Medulla oblongata (tissue), 1 donor: ENCODE results near the gene COL26A1.

Experiments
- DNase-seq: peaks from one replicate; pipeline ENCODE4 v3.0.0-alpha.2; 2015; ENCODE audit errors: extremely low spot score

Gene COL26A1

DNA sequence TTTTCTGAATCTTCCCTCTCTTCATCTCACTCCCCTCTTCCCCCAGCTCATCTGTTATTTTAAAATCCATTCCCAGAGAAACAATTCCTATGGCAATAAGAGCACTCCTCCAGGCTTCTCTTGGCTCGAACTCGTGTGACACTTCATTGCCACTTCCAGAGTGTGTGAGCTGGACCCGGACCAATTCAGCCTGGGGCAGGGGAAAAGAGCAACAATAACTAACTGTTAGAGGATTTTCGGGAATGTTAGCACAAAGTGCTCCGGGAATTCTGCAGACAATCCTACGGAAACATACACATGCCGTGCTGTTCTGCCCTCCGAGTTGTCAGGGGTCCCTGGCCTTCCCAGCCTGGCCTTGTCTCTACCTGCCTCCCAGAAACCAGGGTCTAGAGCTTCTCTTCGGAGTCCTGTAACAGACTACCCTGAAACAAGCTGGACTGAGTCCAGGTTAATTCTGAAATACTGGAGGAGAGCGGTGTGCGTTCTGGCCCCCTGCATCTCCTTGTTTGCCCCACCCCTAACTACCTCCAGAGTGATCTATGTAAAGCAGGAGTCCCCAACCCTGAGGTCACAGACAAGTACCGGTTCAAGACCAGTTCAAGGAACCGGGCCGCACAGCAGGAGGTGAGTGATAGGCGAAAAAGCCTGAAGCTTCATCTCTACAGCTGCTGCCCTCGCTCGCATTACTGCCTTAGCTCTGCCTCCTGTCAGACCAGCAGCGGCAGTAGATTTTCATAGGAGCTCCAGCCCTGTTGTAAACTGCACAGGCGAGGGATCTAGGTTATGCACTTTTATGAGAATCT lies 11.3 kb downstream of the COL26A1 start:
- peak; percentile 23 for DNase-seq

DNA sequence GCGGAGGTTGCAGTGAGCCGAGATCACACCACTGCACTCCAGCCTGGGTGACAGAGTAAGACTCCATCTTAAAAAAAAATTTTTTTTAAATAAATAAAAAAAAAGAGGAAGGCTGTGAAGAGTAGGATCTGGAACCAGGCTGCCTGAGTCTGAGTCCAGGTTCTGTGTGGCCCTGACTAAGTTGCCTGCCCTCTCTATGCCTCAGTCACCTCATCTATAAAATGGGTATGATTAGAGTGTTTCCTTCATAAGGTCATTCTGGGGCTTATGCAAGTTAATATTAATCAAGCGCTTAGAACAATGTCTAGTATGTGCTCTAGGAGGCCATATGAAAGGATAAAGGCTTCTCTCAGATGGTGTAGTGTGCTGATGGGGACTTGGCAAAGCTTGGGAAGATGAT lies 12.3 kb downstream of the COL26A1 start:
- DNase-seq: no peak

DNA sequence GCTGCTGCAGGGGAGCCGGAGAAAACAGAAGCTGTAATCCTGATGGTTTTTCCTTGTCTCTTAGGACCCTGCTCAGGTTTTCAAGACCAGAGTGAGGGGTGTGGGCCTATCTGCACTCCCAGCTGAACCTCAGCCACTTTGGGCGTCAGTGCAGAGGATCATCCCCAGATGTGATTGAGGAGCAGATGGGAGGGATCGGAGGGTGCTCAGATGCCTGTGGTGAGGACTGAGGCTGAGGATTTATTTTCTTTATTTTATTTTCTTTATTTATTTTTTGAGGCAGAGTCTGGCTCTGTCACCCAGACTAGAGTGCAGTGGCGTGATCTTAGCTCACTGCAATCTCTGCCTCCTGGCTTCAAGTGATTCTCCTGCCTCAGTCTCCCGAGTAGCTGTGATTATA lies 13.9 kb downstream of the COL26A1 start:
- DNase-seq: no peak

DNA sequence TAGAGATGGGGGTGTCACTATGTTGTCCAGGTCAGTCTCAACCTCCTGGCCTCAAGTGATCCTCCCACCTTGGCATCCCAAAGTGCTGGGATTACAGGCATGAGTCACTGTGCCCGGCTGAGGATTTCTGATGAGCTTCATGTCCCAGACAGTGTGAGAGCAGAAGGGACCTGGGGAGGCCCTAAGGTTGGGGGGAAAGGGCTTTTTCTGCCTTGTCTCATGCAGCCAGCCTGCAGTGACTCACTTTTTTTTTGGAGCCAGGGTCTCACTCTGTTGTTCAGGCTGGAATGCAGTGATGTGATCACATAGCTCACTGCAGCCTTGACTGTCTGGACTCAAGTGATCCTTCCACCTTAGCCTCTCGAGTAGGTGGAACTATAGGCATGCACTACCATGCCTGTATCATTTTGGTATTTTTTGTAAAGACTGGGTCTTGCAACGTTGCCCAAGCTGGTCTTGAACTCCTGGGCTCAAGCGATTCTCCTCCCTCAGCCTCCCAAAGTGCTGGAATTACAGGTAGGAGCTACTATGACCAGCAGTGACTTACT lies 14.6 kb downstream of the COL26A1 start:
- DNase-seq: no peak

DNA sequence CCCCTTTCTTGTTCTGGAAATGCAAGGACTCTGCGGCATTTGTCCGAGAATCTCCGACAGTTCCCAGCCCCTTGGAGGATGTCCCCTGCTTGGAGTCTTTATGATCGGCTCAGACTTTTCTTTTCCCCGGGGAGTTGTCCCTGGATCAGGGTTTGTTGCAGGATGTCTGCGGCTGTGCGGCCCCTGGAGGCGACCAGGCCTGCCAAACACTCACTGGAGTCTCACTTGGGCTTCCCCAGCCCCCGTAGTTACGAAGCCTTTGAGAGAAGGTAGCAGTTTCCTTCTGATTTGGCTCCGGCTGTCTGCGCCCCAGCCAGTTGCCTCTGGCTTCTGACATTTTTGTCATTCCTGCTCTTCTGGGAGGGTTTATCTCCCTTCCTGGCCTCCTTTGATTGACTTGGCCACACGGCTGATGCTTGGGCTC lies 16.1 kb downstream of the COL26A1 start:
- DNase-seq: no peak

DNA sequence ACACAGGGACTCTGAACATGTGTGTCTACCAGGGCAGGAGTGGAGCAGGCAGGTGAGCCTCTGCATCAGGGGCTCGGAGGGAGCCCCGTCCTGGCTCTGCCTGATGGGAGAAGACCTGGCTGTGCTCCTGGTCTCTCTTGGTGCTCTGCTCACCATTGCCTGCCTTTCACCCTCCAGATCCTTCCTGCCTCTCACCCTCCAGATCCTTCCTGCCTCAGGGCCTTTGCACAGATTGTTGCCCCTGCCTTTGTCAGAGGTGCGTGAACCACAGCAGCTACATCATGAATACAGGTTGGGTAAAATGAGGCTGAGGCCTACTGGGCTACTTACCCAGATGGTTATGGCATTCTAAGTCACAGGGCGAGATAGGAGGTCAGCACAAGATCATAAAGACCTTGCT lies 16.6 kb downstream of the COL26A1 start:
- DNase-seq: no peak

DNA sequence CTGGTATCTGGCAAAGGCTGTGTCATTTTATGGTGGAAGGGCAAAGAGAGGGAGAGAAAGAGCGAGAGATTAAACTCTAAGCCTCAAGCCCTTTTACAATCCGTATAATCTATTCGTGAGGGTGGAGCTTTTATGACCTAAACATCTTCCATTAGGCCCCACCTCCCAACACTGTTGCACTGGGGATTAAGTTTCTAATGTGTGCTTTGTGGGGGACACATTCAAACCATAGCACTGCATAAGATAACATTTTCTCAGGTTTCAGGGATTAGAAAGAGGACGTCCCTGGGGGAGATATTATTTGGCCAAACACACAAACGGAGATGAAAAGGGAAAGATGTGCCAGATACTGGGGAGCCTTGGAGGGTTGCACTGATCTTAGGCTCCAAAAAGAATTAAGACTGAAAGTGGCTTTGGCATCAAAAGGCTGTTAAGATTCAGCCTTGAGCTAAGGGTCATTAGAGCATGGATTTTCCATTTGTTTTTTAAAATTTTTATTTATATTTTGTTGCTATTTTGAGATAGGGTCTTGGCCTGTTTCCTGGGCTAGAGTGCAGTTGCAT lies 19.0 kb downstream of the COL26A1 start:
- DNase-seq: no peak

DNA sequence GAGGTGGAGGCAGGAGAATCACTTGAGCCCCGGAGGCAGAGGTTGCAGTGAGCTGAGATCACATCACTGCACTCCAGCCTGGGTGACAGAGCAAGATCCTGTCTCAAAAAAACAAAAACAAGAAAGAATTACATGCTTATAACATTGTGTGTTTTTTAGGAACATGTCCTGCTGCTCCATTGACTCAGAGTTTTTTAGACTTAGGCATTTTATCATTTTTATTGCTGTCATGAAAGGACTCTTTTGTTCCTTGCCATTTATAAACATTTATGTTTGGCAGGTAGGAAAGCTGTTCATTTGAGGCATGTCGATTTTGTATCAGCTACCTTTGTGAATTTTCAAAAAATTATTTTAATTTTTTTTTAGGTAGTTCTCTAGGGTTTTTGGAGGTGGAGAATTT lies 20.3 kb downstream of the COL26A1 start:
- no peak for DNase-seq

DNA sequence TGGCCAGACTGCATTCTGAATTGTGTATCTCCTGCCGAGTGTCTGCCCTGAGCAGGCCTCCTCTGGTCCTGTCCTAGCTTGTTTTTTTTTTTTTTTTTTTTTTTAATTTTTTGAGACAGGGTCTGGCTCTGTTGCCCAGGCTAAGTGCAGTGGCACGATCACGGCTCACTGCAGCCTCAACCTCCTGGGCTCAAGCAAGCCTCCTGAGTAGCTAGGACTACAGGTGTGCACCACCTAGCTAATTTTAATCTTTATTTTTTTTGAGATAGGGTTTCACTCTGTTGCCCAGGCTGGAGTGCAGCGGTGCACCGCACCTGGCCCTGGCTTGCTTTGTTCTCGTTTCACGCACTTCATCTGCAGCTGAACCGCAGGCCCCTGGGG lies 23.5 kb downstream of the COL26A1 start:
- no peak for DNase-seq

DNA sequence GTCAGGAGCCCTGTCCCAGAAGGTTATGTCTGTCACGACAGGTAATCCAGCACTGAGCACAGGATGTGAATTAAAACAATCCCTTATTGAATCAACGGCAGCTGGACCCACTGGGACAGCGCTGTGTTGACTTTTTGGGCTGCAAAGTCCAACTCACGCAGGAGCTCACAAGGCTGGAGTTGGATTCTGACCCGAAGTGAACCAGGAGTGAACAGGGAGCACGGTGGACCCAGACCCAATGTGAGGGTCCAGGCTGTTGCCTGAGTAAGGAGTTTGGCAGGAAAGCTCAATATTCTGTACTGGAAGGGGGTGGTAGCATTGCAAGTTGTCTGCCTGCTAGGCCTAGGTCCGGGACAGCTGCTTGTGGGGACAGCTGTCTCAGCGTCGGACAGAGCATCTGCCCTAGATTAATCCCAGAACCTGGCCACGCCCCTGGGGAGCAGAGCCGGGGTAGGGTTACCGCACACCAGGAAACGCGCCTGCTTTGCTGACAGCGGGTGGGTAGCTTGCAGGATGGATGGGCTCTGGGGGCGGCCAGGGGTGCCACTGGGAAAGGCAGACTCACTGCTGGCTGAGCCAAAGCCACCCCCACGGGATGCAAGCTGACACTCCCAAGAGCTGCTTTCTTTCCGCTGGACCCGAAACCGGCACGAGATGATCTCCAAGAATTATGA lies 24.0 kb downstream of the COL26A1 start:
- DNase-seq: no peak

DNA sequence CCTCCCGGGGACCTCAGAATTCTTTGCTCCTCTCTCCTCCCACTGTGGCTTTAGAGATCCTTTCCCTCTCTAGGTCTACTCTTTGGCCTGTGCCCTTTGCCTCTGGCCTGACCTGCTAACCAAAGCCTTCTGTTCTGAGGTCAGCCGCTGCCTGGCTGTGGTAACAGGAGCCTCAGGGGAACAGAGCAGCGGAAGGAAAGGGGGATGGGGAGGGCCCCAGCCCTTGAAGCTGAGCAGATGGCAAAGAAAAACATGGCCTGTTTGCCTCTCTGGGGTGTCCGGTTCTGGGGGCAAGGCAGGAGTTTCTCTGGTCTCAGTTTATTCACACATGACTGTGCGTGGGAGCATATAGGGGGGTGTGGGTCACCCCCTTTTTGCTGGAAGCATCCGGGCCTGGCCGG lies 28.2 kb downstream of the COL26A1 start:
- DNase-seq: no peak

DNA sequence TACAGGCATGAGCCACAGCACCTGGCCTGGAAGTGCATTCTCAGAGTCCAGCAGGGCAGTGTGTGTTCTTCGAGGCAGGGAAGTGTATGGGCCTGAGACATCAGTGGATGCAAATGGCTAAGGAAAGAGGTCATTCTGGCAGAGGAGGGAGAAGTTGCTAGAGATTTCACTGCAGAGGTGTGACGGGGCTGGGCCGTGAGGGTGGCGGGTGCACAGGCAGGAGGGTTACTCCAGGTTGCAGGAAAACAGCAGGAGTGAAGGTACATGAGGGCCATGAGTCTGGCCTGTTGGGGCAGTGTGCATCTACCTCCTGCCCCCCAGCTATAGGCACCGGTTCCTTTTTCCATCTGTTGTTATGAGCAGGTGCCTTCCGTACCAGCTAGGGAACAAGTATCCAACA lies 29.3 kb downstream of the COL26A1 start:
- DNase-seq: no peak

DNA sequence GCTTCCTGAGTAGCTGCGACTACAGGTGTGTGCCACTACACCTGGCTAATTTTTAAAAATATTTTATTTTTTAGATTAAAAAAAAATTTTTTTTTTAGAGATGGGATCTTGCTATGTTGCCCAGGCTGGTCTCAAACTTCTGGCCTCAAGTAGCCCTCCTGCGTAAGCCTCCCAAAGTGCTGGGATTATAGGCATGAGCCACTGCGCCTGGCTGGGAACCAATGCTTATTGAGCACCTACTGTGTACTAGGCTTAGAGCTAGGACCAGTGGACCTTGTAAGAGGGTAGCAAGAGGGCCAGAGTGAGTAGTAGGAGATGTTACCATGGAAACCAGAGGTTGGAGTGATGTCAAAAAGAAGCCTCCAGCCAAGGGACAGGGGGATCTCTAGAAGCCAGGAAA lies 31.2 kb downstream of the COL26A1 start:
- no peak for DNase-seq

DNA sequence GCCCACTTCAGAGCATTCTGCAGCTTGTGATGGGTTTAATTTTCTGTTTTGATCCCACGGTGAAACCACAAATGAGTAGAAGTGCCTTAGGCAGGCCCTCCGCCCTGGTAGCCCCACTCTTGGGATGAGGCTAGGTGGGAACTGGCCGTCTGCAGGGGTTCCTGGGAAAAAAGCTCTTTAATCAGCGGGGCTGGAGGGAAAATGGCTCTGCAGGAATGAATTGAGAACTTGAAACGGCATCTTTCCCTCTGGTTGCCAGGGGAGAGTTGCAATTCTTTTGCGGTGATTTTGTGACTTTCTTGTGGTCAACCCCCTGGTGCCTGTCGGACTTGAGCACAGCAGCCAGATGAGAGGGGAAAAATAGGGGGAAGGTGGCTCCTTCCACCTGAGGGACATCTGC lies 32.7 kb downstream of the COL26A1 start:
- no peak for DNase-seq

DNA sequence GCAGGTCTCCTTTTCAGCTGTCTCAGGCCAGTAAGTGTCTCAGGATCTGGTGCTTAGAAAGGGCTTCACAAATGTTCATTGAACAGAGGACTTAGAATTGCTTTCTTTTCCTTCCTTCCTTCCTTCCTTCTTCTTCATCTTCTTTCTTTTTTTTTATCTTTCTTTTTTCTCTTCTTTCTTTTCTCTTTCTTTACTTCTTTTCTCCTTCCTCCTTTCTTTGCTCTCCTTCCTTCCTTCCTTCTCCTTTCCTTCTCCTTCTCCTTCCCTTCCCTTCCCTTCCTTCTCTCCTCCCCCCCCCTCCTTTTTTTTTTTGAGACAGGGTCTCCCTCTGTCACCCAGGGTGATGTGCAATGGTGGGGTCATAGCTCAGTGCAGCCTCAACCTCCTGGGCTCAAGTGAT lies 34.6 kb downstream of the COL26A1 start:
- DNase-seq: no peak

DNA sequence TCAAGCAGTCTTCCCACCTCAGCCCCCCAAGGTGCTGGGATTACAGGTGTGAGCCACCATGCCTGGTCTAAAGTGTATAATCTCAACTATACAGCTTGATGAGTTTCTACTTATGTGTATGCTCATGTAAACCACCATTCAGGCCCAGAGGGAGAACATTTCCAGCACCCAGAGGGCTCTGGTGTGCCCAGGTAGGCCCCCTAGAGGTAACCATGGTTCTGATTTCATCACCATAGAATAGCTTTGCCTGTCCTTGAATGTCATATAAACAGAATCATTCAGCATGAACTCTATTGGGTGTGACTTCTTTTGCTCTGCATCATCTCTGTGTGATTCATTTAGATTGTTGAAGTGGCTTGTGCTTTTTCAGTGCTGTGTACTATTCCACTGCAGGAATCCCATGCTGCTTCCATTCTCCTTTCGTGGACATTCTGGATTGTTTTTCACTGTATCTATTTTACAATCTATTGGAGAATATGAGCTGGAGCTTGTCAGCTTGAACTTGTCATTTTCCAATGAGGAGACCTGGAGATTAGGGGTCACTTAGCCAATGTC lies 35.2 kb downstream of the COL26A1 start:
- DNase-seq: no peak

DNA sequence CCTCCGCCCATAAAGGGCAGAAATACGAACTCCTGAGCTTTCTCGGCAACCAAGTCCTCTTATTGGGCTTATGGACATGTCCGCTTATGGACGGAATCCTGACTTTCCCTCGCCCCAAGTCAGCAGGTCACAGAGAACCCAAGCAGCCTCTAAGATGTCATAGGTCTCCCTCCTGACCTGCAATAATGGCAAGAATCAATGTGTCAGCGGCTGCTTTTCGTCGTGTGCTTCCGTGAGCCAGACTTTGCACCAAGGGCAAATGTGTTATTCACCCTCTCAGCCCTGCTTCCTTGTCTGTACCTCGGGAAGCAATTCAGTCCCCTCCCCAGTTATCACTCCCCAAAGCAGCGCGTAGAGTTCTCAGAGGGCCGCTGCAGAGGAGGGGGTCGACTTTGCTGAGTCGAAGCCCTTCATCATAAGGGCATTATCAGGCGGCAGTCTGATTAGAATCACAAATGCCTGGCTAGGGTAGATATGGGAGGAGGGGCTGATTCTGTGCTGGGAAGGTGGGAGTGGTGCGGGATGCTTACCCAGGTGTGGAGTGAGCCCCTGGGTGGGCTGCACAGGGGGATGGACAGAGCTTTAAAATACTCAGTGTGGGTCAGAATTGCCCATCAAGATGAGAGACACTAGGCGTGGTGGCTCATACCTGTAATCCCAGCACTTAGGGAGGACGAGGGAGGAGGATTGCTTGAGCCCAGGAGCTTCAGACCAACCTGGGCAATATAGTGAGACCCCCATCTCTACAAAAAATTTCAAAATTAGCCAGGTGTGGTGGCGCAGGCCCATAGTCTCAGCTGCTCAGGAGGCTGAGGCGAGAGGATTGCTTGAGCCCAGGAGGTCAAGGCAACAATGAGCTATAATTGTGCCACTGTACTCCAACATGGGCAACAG lies 36.0 kb downstream of the COL26A1 start:
- DNase-seq: no peak

DNA sequence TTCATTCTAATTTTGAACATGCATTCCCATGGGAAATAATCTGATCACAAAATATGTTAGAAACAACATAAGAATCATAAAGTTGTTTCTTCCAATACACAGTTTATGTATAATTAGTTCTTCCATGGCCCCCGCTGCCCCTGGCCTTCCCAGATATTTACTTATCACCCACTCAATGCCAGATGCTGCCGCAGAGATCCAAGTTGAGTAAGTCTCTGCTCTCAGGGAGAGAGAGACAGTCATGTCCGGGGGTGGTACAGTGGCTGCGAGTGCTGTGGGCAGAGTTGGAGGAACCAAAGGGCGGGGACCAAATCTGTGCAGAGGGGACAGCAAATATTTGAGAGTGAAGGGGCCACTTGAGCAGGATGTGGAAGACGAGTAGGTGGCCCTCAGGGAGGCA lies 37.1 kb downstream of the COL26A1 start:
- no peak for DNase-seq

DNA sequence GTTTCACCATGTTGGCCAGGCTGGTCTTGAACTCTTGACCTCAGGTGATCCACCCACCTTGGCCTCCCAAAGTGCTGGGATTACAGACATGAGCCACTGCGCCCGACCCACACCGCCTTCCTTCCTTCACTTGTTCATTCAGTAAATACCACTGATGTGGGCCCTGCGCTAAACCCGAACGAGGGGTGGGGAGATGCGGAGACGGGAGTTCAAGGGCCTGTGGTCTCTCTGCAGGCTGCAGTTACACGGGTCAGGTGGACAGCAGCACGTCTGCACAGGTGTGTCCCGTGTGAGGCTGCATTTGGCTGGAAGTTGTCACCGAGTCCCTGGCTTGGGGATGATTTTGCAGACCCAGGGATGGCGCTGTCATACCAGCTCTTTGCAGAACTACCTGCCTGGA lies 38.1 kb downstream of the COL26A1 start:
- DNase-seq: no peak

DNA sequence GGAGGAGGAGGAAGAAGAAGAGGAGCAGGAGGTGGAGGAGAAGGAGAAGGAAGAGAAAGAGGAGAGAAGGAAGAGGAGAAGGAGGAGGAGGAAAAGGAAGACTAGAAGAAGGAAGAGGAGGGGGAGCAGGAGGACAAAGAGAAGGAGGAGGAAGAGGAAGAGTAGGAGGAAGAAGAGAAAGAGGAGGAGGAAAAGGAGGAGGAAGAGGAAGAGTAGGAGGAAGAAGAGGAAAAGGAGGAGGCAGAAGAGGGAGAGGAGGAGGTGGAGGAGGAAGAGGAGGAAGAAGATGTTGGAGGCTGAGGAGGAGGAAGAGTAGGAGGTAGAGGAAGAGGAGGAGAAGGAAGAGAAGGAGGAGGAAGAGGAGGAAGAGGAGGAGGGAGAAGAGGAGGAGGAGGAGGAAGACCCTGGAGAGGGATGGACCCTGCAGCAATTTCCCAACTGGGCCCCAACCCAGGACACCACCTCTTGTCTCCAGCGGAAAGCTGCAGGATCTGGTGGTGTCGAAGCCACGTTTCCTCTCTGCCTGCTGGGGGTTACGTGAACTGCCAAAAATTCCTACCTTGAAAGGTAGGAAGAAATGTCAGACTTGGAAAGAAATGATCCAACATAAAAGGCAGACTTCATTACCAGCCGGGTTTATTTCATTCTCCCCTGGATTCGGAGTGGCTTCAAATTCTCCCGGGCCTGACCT lies 38.9 kb downstream of the COL26A1 start:
- DNase-seq: no peak
